Right lobe of liver (tissue), 4 donors: ENCODE results near the gene PTPRT.

Source experiments
- POLR2A ChIP-seq: fragments of 450-650 bp; IDR thresholded peaks from one replicate; pipeline ENCODE4 v1.6.1; 2017; ENCODE audit warnings: antibody characterized with exemption, mild to moderate bottlenecking
- TF ChIP-seq, protein P1 (sequence below), 4 donors: fragments of 200-600 bp in 3 of 4; fragments of 450-650 bp in 1 of 4; IDR thresholded peaks; one replicate each; pipeline versions ENCODE4 v1.5.1 to v1.8.0; 2016 to 2022; ENCODE audit warnings: antibody characterized with exemption in 4 of 4, mild to moderate bottlenecking in 2 of 4
- donor health status: DM: no; HTN: no; CAD: no.
- donor health status: DM: no; HTN: no; CAD: no.
- donor health status: DM: no; HTN: yes; CAD: no.

DNA sequence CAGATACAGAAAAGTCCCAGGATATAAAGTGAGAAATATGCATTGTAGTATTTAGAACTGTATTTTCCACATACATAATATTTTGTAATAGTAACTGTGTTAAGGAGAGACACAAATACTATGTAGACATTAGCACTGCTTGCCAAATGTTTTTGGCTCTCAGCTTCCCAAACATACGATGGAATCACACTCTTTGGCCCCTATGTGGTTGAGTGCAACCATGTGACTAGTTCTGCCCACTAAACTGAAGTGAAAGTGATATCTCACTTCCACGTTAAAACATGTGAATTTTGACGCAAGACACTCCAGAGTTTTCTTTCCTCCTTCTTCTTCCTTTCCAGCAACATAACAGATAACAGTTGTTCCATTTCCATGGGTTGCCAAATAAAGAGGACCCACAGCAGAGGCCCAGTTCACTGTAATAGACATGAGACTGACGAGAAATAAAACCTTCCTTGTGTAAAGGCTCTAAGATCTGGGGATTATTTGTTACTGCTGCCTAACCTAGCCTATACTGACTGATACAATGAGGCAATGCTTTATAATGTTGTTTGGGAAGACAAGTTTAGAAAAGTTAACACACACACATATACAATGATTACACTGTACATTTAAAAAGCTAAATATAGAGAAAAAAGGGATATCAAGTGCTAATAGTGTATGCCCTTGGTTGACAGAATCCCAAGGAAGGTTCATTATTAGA is 97.2 kb downstream of the PTPRT start:
- TF ChIP-seq, protein P1, sequence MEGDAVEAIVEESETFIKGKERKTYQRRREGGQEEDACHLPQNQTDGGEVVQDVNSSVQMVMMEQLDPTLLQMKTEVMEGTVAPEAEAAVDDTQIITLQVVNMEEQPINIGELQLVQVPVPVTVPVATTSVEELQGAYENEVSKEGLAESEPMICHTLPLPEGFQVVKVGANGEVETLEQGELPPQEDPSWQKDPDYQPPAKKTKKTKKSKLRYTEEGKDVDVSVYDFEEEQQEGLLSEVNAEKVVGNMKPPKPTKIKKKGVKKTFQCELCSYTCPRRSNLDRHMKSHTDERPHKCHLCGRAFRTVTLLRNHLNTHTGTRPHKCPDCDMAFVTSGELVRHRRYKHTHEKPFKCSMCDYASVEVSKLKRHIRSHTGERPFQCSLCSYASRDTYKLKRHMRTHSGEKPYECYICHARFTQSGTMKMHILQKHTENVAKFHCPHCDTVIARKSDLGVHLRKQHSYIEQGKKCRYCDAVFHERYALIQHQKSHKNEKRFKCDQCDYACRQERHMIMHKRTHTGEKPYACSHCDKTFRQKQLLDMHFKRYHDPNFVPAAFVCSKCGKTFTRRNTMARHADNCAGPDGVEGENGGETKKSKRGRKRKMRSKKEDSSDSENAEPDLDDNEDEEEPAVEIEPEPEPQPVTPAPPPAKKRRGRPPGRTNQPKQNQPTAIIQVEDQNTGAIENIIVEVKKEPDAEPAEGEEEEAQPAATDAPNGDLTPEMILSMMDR (IDR thresholded peaks at IDR 0.05) = no peak
- no peak for TF ChIP-seq POLR2A
